ENCODE data around the gene KIAA2012. TPM values are rescaled to one million over a fixed set of nuclear protein-coding genes. Genes with fewer than 3 reads are reported as not detected.

Gene KIAA2012
- total and polyA plus RNA-seq, 2 of the 8 experiments (the other 6 are each of a cell fraction or from before 2014, with no cell fraction given), result not detected

DNA sequence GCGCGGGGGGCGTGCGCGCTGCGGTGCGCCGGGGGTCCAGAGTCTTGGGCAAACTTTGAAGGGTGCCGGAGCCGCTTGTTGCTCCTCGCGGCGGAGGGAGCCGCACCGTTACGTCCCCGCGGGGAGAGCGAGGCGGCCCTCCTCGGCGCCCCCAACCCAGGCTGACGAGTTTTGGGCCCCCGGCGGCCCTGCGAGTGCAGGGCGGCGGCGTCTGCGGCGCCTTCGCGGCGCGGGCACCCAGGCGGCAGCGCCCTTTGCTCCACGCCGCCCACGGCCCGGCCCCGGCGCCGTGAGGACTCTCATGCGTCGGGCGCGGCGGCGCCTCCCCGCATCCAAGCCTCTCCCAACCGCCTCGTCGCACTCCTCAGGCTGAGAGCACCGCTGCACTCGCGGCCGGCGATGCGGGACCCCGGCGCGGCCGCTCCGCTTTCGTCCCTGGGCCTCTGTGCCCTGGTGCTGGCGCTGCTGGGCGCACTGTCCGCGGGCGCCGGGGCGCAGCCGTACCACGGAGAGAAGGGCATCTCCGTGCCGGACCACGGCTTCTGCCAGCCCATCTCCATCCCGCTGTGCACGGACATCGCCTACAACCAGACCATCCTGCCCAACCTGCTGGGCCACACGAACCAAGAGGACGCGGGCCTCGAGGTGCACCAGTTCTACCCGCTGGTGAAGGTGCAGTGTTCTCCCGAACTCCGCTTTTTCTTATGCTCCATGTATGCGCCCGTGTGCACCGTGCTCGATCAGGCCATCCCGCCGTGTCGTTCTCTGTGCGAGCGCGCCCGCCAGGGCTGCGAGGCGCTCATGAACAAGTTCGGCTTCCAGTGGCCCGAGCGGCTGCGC, 38.6 kb upstream of the KIAA2012 start (continued):
- TF ChIP-seq GABPA (IDR thresholded peaks at IDR 0.05; ENCODE audit: borderline replicate concordance, insufficient read depth, low read length), result no peak
- no peak for TF ChIP-seq RFX5 (IDR thresholded peaks at IDR 0.05; ENCODE audit: borderline replicate concordance, low read depth, low read length)
- TF ChIP-seq SIN3A (conservative IDR thresholded peaks at IDR 0.05 in 1 of 2, IDR thresholded peaks at IDR 0.05 in 1 of 2; ENCODE audit: low read depth in 1 of 2, low read length in 2 of 2), result peak; percentile 8 to 71; a peak in 2 of 4 replicates
- TF ChIP-seq TAF1 (IDR thresholded peaks at IDR 0.05; ENCODE audit: low read depth, low read length), result 0 out of 2 replicates have a peak, but pooled peaks have one; percentile 35

Data from H1 (cell line).